GM18517 (cell line): ENCODE data around the gene SORCS2.

ENCODE experiments used
- ATAC-seq: cut with Tn5 transposase; IDR thresholded peaks from one replicate; pipeline ENCODE4 v1.9.1; 2021; ENCODE audit warnings: mild to moderate bottlenecking, moderate library complexity; ENCODE audit not compliant: unreplicated experiment

Gene SORCS2

DNA sequence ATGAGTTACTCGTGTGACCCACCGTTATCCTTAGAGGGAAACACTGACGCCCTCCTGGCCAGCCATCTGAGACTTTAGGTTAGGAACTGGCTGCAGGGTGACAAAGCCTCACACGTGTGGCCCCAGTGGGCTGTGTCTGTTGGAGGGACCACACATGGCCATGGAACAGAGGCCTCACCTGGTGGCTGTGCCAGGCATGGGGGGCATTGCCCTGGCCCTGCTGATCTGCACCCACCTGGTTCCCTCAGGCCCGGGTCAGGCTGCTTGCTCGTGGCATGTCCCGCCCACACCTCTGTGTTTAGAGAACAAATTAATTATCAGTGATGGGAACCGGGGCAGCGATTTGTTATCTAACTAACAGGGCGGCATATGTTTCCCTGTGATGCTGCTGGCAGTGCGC, 343.3 kb downstream of the SORCS2 start:
- no peak for ATAC-seq

DNA sequence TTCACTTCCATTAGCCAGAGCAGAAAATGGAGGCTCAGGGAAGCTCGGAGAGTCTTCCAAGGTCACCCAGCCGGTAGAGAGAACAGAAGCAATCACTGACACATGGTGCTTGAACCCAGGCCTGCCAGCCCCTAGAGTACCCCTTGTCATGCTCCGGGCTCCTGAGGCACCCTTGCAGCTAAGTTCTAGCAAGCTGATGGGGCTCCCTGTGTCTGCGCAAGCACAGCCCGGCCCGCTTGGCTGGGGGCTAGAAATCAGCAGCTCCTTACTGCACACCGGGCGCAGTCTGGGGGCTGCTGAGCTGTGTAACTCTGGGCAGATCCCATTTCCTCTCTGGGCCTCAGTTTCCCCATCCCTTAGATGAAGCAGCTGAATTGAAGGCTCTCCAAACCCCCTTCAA, 344.5 kb downstream of the SORCS2 start:
- ATAC-seq = no peak

GRCh38 chr4:7537853-7538400, 345.6 kb downstream of the SORCS2 start:
- no peak for ATAC-seq

DNA sequence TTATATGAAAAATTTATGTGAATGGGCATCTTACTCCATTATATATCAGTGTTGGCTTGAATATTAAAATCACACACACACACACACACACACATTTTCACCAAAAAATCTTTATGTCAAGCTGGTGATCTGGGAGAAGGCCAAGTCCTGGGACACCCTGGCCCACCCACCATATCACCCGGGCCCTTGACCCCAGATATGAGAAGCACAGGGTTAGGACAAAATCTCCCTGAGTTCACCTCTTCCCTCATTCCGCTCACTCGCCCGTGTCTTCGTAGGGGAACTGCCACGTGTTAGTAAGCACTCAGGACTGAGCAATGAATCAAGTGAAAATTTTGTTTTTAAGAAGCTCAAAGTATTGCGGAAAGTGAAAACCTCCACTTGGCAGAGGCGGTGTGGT, 346.2 kb downstream of the SORCS2 start:
- no peak for ATAC-seq

- no peak for ATAC-seq
Observed at GRCh38 chr4:7539186-7539585, 346.8 kb downstream of the SORCS2 start.

DNA sequence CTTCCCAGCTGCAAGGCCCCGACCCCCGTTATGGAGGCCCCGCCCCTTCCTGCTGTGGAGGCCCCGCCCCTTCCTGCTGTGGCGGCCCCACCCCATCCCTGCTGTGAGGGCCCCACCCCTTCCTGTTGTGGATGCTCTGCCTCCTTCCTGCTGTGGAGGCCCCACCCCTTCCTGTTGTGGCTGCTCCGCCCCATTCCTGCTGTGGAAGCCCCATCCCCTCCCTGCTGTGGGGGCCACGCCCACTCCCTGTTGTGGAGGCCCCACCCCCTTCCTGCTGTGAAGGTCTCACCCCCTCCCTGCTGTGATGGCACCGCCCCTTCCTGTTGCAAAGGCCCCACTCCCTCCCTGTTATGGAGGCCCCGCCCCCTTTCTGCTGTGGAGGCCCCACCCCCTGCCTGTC, 347.3 kb downstream of the SORCS2 start:
- no peak for ATAC-seq

GRCh38 chr4:7540206-7540605, 347.9 kb downstream of the SORCS2 start:
- no peak for ATAC-seq

GRCh38 chr4:7540654-7541413, 348.5 kb downstream of the SORCS2 start:
- ATAC-seq = no peak

- ATAC-seq = no peak
Observed at GRCh38 chr4:7541414-7541810, 349.1 kb downstream of the SORCS2 start.

- ATAC-seq = no peak
Observed at GRCh38 chr4:7542781-7543180, 350.4 kb downstream of the SORCS2 start.

GRCh38 chr4:7546152-7546808, 353.9 kb downstream of the SORCS2 start:
- no peak for ATAC-seq

- ATAC-seq = no peak
Observed at GRCh38 chr4:7546809-7547367, 354.6 kb downstream of the SORCS2 start.

DNA sequence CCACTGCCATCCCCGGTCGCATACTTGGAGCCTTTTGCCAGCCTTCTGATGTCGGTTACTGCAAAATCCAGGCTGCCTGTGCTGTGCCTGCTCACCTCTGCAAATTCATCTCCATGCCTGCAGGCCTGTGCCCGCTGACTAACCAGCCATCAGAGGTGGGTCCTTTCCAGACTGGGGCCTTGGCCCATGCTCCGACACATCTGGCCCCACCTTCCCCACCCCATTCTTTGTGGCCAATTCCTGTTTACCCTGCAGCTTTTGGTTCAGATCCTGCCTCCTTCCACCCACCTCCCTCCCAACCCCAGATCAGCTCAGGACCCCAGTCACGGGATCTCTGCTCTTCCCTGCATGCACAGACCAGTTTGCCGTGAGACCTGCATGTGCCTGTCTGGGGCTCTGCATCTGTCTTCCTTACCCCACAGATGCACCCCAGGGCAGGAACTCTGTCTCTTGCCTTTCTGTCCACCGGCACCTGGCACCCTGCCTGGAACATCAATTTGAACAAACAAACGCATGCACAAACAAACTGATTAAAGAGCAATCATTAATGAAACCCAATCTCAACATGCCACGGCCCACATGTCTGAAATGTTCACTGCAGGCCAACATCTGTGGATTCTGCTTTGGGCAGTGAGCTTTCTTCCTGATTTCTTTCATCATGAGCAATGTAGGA, 355.2 kb downstream of the SORCS2 start:
- no peak for ATAC-seq

DNA sequence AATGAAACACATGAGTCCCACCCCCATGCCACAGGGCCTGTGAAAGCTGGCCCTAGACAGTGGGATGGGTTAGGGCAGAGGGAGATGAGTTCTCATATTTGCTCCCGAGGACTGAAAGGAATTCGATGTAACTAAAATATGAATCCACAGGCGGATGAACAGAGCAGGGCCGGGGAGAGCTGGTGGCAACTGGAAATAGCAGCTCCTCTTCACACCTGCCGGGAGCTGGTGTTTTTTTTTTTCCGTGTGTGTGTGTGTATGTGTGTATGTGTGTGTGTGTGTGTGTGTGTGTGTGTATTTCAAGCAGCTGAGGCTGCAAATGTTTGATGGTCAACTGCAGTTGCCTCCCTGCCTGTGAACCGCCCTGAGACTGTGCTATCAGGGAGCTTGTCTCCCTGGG, 357.5 kb downstream of the SORCS2 start:
- no peak for ATAC-seq

DNA sequence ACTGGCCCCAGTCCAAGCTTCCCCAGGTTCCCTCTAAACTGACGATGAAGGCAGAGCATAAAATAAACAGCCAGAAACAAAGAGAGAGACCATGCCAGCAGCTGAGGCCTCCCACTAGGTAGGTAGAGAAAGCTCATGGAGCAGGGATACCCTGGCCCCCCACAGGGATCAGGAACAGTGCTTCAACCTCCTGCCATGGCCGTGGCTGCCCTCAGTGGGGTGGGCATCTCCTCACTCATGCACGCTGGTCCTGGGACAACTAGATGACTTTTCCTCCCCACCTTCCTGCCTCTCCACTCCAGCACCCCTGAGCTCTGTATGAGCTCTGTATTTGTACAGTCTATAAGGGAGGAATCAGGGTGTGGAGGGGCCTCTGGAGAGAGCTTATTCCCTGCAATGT, 360.1 kb downstream of the SORCS2 start:
- ATAC-seq = no peak

GRCh38 chr4:7553280-7553679, 360.9 kb downstream of the SORCS2 start:
- ATAC-seq = no peak

DNA sequence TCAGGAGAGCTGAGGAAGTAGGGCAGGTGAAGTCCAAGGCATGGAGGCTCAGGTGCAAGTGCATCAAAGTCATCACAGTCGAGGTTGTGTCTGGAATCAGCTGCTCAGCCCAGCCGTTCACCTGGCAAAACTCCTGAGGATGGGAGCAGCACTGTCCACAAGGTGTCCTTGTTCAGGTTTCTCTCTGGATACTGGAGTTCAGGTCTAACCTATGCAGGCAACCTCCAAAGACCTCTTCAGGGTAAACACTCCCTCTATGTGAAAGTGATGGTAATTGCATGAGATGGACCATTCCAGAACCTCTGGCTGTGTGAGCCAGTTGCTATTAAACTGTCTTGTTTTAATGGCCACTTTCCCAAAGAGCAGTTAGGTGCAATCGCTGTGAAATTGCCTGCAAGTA, 362.6 kb downstream of the SORCS2 start:
- ATAC-seq = no peak

DNA sequence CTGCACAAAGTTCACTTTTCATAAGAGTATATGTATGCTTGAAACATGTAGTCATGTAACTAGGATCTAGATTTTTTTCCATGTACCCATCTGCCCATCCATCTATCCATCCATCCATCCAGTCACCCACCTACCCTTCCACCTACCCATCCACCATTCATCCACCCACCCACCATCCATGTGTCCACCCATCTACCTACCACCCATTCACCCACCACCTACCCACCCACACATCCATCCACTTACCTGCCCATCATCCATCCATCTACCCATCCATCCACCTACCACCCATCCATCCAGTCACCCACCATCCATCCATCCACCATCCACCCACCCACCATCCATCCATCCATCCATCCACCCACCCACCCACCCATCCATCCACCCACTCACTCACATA, 364.2 kb downstream of the SORCS2 start:
- no peak for ATAC-seq

GRCh38 chr4:7557456-7557855, 365.1 kb downstream of the SORCS2 start:
- ATAC-seq = no peak

- no peak for ATAC-seq
Observed at GRCh38 chr4:7558436-7558835, 366.1 kb downstream of the SORCS2 start.

- ATAC-seq = no peak
Observed at GRCh38 chr4:7559316-7559715, 367.0 kb downstream of the SORCS2 start.
